Stomach (tissue), 9 donors: Measurements from ENCODE around the gene CCDC126. TPM values are rescaled to one million over a fixed set of nuclear protein-coding genes. Genes with fewer than 3 reads are reported as not detected.

Experiments used
- DNase-seq, 2 donors: peaks; one replicate each; pipeline versions ENCODE4 v3.0.0 to v3.0.0-alpha.2; 2013 to 2019
- H3K27ac ChIP-seq, 5 donors: fragments of 200-600 bp in 4 of 5; sonication (generic) in 4 of 5; one replicate each; pipeline ENCODE4 v1.5.1; 2013 to 2019; ENCODE audit warnings: mild to moderate bottlenecking in 1 of 5, moderate library complexity in 1 of 5
- H3K27me3 ChIP-seq, 3 donors: fragments of 200-600 bp; sonication (generic); one replicate each; pipeline ENCODE4 v1.5.1; 2017 to 2019; ENCODE audit warnings: mixed run types in 1 of 3
- H3K36me3 ChIP-seq, 4 donors: fragments of 200-600 bp; sonication (generic); 1 replicate in 3 of 4; 2 replicates in 1 of 4; pipeline ENCODE4 v1.5.1; 2016 to 2019
- H3K4me1 ChIP-seq, 4 donors: fragments of 200-600 bp; sonication (generic); one replicate each; pipeline ENCODE4 v1.5.1; 2016 to 2019
- H3K4me3 ChIP-seq, 4 donors: fragments of 200-600 bp; sonication (generic) in 3 of 4; one replicate each; pipeline ENCODE4 v1.5.1; 2016 to 2019; ENCODE audit warnings: mild to moderate bottlenecking in 1 of 4
- H3K9me3 ChIP-seq, 4 donors: fragments of 200-600 bp; sonication (generic); one replicate each; pipeline ENCODE4 v1.5.1; 2016 to 2019
- CTCF ChIP-seq, 7 experiments: fragments of 450-650 bp in 4 of 7; fragments of 200-600 bp in 3 of 7; sonication (generic) in 3 of 7; IDR thresholded peaks; one replicate each; pipeline ENCODE4 v1.5.1; 2016 to 2019; ENCODE audit warnings: antibody characterized with exemption in 7 of 7, control low read depth in 2 of 7, mild to moderate bottlenecking in 1 of 7
- EP300 ChIP-seq: sonication (generic); formaldehyde crosslinking; IDR thresholded peaks from one replicate; pipeline ENCODE4 v1.6.1; 2017; ENCODE audit warnings: antibody characterized with exemption
- POLR2A ChIP-seq, 4 donors: fragments of 450-650 bp; IDR thresholded peaks; one replicate each; pipeline ENCODE4 v1.6.1; 2016; ENCODE audit warnings: antibody characterized with exemption in 4 of 4, control low read depth in 2 of 4, mild to moderate bottlenecking in 1 of 4, moderate library complexity in 1 of 4
- POLR2AphosphoS5 ChIP-seq, 3 donors: sonication (generic); formaldehyde crosslinking; IDR thresholded peaks; one replicate each; pipeline ENCODE4 v1.6.1; 2016; ENCODE audit warnings: antibody characterized with exemption in 3 of 3
- WGBS, 5 donors: extraction: QIAGEN DNeasy Blood & Tissue Kit in 3 of 5; methylation state at CpG; one replicate each; pipeline versions ENCODE4 v1.1.5 to v1.1.7; 2013 to 2018; 5-methylcytosine and 5-hydroxymethylcytosine counted together
- intact Hi-C: fragments of 100-400 bp; cut with DNase I; formaldehyde crosslinking; loops from one replicate; pipeline ENCODE4 v1.15.1; 2023; ENCODE audit warnings: low total_unique reads
- polyA plus RNA-seq, 3 donors: library from polyadenylated mRNA; stranded (reverse); fragments of 200-250 nt; gene quantifications; one replicate each; pipeline ENCODE4 v1.2.3, GENCODE V29; 2013
- total RNA-seq, 5 donors: library from RNA; depleted of rRNA; stranded (reverse); fragments of >200 nt; gene quantifications; one replicate each; pipeline versions ENCODE4 v1.1.0 to v1.2.3, GENCODE V29; 2014 to 2016
- donor health status: healthy with polysubstance abuse.
- donor health status: Bipolar disorder and iron deficiency.
- donor health status: healthy.

The CCDC126 gene
- total and polyA plus RNA-seq, 8 donors: 2.8 to 29.7 (median 7.6) TPM; not detected in 1

- H3K4me1 ChIP-seq: no peaks in the 10 kb centered on the region
- WGBS, 5 donors: 97 to 98% (median 98%) methylated on average over 4 of the region's 4 CpGs
- H3K4me3 ChIP-seq: no peak overlapping the region
- H3K27ac ChIP-seq: no peak overlapping the region
- H3K9me3 ChIP-seq: peaks cover 0 to 36% (median 23%) of the 10 kb centered on the region in 4 donors
- DNase-seq: no peak
- intact Hi-C loops: no loop called here
- TF ChIP-seq EP300 (no peak), POLR2A (IDR thresholded peaks at IDR 0.05) (no peak), POLR2AphosphoS5 (IDR thresholded peaks at IDR 0.05) (no peak), CTCF (IDR thresholded peaks at IDR 0.05) (no peak)
- H3K36me3 ChIP-seq: peaks cover 5 to 41% (median 25%) of the 10 kb centered on the region in 4 donors
- H3K27me3 ChIP-seq: no peaks in the 10 kb centered on the region
Measured at GRCh38 chr7:23619141-23619540, 22.0 kb downstream of the CCDC126 start.

GRCh38 chr7:23622506-23622925 is 25.3 kb downstream of the CCDC126 start:
- no peak overlapping the region for H3K27ac ChIP-seq
- no peak overlapping the region for H3K4me3 ChIP-seq
- intact Hi-C loops: no loop called here
- no peak for DNase-seq
- TF ChIP-seq POLR2A (IDR thresholded peaks at IDR 0.05) (no peak), CTCF (IDR thresholded peaks at IDR 0.05) (no peak), EP300 (no peak), POLR2AphosphoS5 (IDR thresholded peaks at IDR 0.05) (no peak)
- 71 to 82% (median 77%) methylated on average over 2 of the region's 2 CpGs for WGBS, 5 donors
- peaks cover 0 to 18% (median 11%) of the 10 kb centered on the region in 4 donors for H3K9me3 ChIP-seq
- no peaks in the 10 kb centered on the region for H3K4me1 ChIP-seq
- H3K36me3 ChIP-seq: peaks cover 5 to 24% (median 15%) of the 10 kb centered on the region in 4 donors
- H3K27me3 ChIP-seq: no peaks in the 10 kb centered on the region

DNA sequence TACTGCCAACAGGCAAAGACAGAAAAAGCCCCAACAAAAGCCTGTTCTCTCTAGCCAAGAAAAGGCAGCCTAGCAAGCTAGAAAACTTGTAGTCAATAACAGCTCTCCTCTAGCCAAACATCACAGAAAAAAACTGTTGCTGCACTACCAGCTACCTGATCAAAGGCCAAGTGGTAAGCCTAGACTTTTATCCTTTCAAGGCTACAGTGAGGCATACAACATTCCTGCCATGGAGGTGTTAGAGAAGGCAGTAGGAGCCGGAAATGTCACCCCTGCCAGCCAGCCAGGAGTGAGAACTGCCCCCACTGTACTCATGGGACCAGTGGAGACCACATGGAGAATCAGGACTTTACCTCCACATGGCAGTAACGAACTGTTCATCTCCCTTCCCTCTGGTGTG is 31.2 kb downstream of the CCDC126 start:
- WGBS, 5 donors: 84 to 97% (median 93%) methylated on average over 2 of the region's 2 CpGs
- no peak for DNase-seq
- Histone ChIP-seq H3K9me3 (no peaks in the 10 kb centered on the region), H3K27me3 (no peaks in the 10 kb centered on the region), H3K4me3 (no peak overlapping the region), H3K27ac (no peak overlapping the region), H3K4me1 (no peaks in the 10 kb centered on the region), H3K36me3 (peaks cover 0 to 12% (median 3%) of the 10 kb centered on the region in 4 donors)
- TF ChIP-seq EP300 (no peak), CTCF (IDR thresholded peaks at IDR 0.05) (no peak), POLR2AphosphoS5 (IDR thresholded peaks at IDR 0.05) (no peak), POLR2A (IDR thresholded peaks at IDR 0.05) (no peak)
- intact Hi-C loops: no loop called here

DNA sequence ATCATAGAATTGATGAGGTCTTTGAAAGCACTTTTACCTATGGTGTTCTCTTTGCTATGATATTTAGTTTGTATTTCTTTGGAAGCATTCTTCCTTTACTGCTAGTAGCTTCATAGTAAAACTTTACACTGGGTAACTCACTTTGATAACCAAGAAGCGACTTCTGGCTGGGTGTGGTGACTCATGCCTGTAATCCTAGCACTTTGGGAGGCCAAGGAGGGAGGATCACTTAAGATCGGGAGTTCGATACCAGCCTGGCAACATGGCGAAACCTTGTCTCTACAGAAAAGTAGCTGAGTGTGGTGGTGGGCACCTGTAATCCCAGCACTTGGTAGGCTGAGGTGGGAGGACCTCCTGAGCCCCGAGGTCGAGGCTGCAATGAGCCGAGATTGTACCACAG is 36.2 kb downstream of the CCDC126 start:
- TF ChIP-seq CTCF (IDR thresholded peaks at IDR 0.05) (no peak), POLR2A (IDR thresholded peaks at IDR 0.05) (no peak), POLR2AphosphoS5 (IDR thresholded peaks at IDR 0.05) (no peak), EP300 (no peak)
- intact Hi-C loops: no loop called here
- Histone ChIP-seq H3K27ac (no peak overlapping the region), H3K4me3 (no peak overlapping the region), H3K9me3 (no peaks in the 10 kb centered on the region), H3K36me3 (peaks cover 0 to 6% (median 0%) of the 10 kb centered on the region in 4 donors), H3K27me3 (no peaks in the 10 kb centered on the region), H3K4me1 (no peaks in the 10 kb centered on the region)
- no peak for DNase-seq
- 93 to 97% (median 95%) methylated on average over 7 of the region's 7 CpGs for WGBS, 5 donors
